ENCODE measurements around the gene JMJD1C.

The JMJD1C gene

GRCh38 chr10:63213489-63213888 lies 252.3 kb downstream of the JMJD1C start:
- no peak overlapping the region for H3K4me3 ChIP-seq (ENCODE audit: low read length)
- DNase-seq (ENCODE audit: low read depth, low spot score): no peak

DNA sequence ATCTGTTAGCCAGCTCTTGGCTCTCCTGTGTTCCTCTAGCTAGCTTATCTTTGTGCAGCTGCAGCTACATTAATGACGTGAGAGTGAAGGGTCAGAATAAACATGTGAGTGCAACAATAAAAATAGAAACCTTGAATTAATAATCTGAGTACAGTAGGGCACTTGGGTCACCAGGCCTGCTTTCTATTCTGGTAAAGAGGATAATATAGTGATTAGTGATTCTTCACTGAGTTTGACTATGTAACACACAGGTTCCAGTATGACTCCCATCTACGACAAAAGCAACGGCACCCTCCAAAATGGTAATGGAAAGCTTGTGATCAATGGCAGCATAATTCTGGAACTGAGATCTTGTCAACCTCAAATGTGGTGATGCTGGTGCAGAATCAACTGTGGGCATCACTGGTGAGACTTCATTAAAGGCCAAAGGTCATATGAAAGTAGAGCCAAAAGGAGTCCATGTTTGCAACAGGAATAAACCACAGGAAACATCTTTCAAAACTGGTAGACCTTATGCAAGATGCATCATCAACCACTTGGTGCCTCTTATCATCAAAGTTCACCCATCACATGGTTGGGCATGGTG lies 255.1 kb downstream of the JMJD1C start:
- no peak overlapping the region for H3K4me3 ChIP-seq (ENCODE audit: low read length)
- no peak for DNase-seq (ENCODE audit: low read depth, low spot score)

DNA sequence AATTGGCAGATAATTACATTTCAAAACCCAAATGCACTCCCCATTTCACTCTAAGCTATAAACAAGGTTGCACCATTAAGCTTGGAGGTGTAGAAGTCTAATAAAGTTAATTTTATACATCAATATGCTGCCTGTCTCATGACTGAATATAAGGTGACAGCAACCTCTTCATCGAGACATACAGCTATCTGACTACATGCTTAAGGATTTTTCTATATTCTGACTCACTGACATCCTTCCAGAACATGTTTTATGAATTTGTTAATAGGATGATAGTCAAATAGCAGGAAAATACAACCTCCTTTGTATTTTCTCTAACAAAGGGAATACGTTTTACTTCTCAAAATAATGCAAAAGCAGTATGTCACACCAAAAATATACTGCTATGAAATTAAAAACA lies 256.1 kb downstream of the JMJD1C start:
- H3K4me3 ChIP-seq (ENCODE audit: low read length): no peak overlapping the region
- no peak for DNase-seq (ENCODE audit: low read depth, low spot score)

GRCh38 chr10:63208986-63209385 lies 256.8 kb downstream of the JMJD1C start:
- H3K4me3 ChIP-seq (ENCODE audit: low read length): no peak overlapping the region
- no peak for DNase-seq (ENCODE audit: low read depth, low spot score)

DNA sequence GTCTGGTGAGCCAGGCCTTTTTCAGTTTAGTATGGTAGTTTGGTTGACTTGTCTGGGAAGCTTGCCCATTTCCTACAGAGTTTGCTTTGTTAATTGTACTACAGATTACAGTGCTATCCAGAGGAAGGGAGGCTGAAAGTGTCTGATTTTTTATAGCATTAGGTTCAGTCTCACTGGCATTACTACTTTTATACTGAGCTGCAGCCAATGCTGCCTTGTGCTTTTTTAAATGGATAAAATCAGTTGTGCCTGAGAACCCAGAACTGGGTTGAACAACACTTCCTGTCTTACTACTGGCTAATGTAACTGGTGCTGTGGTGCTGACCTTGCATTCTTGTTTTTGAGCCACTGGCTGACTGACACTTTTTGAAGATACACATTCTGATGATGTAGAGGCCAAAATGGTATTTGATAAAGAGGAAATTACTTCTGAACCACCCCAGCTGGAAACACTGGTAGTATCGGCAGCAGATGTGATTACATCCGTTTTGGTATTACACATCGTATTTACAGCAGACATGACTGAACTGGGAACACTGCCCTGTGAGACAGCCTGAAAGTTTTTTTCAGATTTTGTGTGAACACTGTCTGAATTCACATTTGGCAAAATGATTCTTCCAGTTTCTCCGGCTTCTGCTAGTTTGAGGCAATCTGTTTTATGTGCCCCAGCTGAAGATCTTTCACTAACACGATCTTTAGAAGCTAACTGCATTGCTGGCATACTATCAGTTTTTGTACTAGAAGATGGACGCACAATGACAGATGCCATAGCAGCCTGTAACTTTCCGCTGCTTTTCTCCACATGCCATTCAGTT lies 258.6 kb downstream of the JMJD1C start:
- no peak for DNase-seq (ENCODE audit: low read depth, low spot score)
- no peak overlapping the region for H3K4me3 ChIP-seq (ENCODE audit: low read length)

DNA sequence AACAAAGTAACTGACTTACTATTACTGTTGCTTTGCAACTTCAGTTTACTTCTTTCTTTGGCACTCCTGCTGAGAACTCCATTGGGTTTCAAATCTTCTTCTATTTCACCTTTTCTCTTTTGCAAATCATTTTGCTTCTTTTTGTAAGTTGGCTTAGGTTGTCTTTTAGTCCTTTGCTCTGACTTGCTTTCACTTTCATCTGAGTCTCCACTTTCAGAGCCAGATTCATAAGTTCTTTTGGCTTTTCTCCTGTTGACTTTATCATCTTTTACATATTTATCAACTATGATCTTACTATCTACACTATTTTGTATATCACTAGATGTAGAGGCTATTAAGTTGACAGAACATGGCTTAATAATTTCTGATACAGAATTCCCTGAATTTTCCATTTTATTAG lies 259.2 kb downstream of the JMJD1C start:
- no peak for DNase-seq (ENCODE audit: low read depth, low spot score)
- H3K4me3 ChIP-seq (ENCODE audit: low read length): no peak overlapping the region

- H3K4me3 ChIP-seq (ENCODE audit: low read length): no peak overlapping the region
- DNase-seq (ENCODE audit: low read depth, low spot score): no peak
These were observed 260.4 kb downstream of the JMJD1C start for GRCh38 chr10:63205421-63205820.

- no peak for DNase-seq (ENCODE audit: low read depth, low spot score)
- no peak overlapping the region for H3K4me3 ChIP-seq (ENCODE audit: low read length)
These were observed 260.9 kb downstream of the JMJD1C start for GRCh38 chr10:63204667-63205391.

- DNase-seq (ENCODE audit: low read depth, low spot score): no peak
- no peak overlapping the region for H3K4me3 ChIP-seq (ENCODE audit: low read length)
These were observed 264.7 kb downstream of the JMJD1C start for GRCh38 chr10:63201118-63201517.

GRCh38 chr10:63200431-63200830 lies 265.3 kb downstream of the JMJD1C start:
- no peak for DNase-seq (ENCODE audit: low read depth, low spot score)
- H3K4me3 ChIP-seq (ENCODE audit: low read length): no peak overlapping the region

DNA sequence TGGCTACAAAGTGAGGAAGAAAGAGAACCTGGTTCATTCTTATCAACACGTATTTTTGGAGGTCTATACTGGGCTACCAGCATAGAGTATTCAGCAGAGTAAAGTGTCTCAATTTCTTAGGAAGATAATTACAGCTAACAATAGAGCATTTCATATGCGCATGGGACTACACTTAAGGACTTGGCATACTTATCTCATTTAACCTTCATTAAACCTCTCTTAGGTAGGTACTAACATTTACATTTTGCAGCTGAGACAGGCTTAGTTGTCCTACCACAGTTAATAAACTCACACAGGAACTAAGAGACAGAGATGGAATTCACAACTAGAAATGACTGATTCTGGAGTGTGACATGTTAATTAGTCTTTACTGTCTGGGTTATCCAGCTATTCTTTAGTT lies 266.1 kb downstream of the JMJD1C start:
- H3K4me3 ChIP-seq (ENCODE audit: low read length): no peak overlapping the region
- DNase-seq (ENCODE audit: low read depth, low spot score): no peak

DNA sequence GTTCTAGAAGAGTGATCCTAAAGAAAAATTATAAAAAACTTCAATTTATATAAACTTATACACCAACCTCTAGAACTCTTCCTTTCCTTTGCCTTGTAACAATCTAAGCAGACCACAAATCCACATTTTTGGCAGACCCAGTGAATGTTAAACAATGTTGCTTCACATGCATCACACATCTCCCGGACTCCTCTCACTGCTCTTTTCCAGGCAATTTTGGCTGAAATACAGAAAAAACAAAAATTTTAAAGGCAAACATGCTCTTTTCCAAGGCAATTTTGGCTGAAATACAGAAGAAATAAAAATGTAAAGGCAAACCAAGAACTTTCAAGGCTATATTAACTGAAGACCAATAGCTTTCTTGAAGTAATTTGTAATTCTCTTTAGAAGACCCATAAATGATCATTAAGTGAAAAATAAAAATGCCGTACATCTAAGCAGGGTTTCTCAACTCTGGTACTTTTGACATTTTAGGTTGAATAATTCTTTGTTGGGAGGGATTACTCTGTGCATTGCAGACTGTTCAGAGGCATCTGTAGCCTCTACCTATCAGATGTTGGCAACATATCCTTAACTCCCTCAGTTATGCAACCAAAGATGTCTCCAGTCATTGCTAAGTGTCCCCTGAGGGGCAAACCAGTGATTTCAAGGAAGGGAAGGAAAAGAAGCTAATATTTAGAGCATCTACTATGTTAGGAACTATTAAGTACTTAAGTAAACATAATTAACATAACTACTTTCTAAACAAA lies 268.3 kb downstream of the JMJD1C start:
- no peak overlapping the region for H3K4me3 ChIP-seq (ENCODE audit: low read length)
- no peak for DNase-seq (ENCODE audit: low read depth, low spot score)

GRCh38 chr10:63192826-63193225 lies 273.0 kb downstream of the JMJD1C start:
- DNase-seq (ENCODE audit: low read depth, low spot score): no peak
- H3K4me3 ChIP-seq (ENCODE audit: low read length): no peak overlapping the region

- no peak overlapping the region for H3K4me3 ChIP-seq (ENCODE audit: low read length)
- DNase-seq (ENCODE audit: low read depth, low spot score): no peak
These were observed 290.2 kb downstream of the JMJD1C start for GRCh38 chr10:63175534-63175933.

- H3K4me3 ChIP-seq (ENCODE audit: low read length): no peak overlapping the region
- no peak for DNase-seq (ENCODE audit: low read depth, low spot score)
These were observed 292.1 kb downstream of the JMJD1C start for GRCh38 chr10:63173468-63174232.

- no peak overlapping the region for H3K4me3 ChIP-seq (ENCODE audit: low read length)
- DNase-seq (ENCODE audit: low read depth, low spot score): no peak
These were observed 293.9 kb downstream of the JMJD1C start for GRCh38 chr10:63171926-63172325.

DNA sequence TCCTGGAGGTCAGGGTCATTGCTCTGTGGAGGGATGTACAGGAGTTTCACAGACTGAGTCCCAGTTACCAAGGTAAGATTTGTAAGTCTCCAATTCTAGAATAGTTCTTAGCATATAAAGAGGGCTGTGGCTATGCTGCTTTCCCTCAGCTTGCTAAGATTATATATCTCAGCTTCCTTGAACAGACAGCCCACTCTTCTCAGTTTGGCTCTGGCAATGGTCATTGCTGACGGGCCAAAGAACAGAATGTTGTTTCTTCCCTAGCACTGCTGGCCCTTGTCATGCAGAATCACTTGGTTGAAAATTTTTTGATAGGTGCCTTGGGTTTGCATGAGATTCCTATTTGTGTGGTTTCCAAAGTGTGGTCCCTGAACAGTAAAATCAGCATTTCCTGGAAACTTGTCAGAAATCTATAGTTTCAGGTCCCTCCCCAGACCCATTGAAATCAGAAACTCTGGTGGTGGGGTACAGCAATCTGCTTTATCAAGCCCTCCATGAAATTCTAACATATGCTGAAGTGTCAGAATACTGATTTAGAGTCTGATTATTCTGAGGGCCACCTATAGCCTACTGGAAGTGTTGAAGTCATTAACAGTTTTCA lies 294.4 kb downstream of the JMJD1C start:
- no peak overlapping the region for H3K4me3 ChIP-seq (ENCODE audit: low read length)
- no peak for DNase-seq (ENCODE audit: low read depth, low spot score)

DNA sequence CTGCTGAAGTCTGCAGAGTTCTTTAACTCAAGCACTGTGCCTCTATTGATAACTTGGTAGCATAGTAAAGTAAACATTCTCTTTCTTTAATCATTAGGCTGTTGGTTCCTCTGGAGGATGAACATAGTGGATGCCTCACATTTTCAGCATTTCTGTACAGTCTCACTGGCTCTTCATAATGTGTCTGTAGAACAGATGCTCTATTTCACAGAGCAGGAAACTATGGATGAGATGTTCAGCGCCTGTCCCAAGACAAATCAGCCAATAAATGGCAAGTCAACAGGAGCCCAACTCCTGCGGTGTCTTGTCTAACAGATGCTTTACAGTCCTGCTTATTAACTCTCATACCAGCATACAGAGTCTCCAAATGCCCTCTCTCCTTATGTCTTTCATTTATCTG lies 296.2 kb downstream of the JMJD1C start:
- DNase-seq (ENCODE audit: low read depth, low spot score): no peak

More for the DNA sequence above, 296.2 kb downstream of the JMJD1C start:
- H3K4me3 ChIP-seq (ENCODE audit: low read length): no peak overlapping the region
